KBM-7 (cell line): ENCODE measurements around the gene TSPY4.
"Not testable (repeated sequence)": the region's sequence is repeated elsewhere in the genome, so short reads cannot be mapped to it uniquely, and the experiment has no call there.

ENCODE experiments used
- DNase-seq: peaks from one replicate; pipeline ENCODE4 v3.0.0-alpha.2; 2015
- in situ Hi-C: fragments of 300-500 bp; cut with MboI; formaldehyde crosslinking; loops from 2 replicates; pipeline ENCODE4 v1.14.3; 2020; ENCODE audit warnings: low sequenced_read_pairs, low pct_unique_long_range_greater_than_20kb, mixed read lengths

TSPY4 gene, protein sequence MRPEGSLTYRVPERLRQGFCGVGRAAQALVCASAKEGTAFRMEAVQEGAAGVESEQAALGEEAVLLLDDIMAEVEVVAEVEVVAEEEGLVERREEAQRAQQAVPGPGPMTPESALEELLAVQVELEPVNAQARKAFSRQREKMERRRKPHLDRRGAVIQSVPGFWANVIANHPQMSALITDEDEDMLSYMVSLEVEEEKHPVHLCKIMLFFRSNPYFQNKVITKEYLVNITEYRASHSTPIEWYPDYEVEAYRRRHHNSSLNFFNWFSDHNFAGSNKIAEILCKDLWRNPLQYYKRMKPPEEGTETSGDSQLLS

DNA sequence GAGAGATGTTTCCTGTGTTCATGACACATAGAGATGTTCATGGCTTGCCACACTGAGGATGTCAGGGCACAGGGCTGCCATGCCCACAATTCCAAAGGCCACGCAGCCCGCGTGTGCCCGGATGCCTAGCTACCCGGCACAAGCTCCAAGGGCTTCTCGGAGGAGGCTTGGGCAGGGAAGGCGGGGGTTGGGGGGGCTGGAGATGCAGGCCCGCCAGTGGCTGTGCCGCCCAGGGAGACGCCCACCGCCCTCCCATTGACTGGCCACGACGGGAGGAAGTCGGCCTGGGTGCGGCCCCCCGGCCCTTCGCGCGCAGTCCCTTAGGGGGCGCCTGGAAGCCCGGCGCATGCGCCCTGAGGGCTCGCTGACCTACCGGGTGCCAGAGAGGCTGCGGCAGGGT lies at the start of gene TSPY4:
TSPY4 (plus strand) TSS at position 301 of the 400 bp plus-strand sequence; CDS start at position 347, 46 bp downstream.
- in situ Hi-C loops = not testable (repeated sequence)

DNA sequence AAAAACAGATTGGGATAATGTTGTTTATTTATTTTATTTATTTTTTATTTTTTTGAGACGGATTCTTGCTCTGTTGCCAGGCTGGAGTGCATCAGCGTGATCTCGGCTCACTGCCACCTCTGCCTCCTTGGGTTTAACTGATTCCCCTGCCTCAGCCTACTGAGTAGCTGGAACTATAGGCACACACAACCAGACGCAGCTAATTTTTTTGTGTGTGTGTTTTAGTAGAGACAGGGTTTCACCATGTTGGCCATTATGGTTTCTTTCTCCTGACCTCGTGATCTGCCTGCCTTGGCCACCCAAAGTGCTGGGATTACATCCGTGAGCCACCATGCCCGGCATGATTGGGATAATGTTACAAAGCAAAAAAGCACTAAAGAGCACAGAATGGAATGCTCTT lies 16.3 kb upstream of the TSPY4 start:
- in situ Hi-C loops = no loop called here
- DNase-seq = no peak

More for the DNA sequence above, at the start of gene TSPY4:
- DNase-seq = not testable (repeated sequence)

DNA sequence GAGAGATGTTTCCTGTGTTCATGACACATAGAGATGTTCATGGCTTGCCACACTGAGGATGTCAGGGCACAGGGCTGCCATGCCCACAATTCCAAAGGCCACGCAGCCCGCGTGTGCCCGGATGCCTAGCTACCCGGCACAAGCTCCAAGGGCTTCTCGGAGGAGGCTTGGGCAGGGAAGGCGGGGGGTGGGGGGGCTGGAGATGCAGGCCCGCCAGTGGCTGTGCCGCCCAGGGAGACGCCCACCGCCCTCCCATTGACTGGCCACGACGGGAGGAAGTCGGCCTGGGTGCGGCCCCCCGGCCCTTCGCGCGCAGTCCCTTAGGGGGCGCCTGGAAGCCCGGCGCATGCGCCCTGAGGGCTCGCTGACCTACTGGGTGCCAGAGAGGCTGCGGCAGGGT lies 20.2 kb downstream of the TSPY4 start, which contains the start of gene TSPY8:
TSPY8 (plus strand) TSS at position 301 of the 400 bp plus-strand sequence; CDS start at position 347, 46 bp downstream.
- DNase-seq, in situ Hi-C loops: not testable (repeated sequence)
